Epidermal melanocyte (primary cell): ENCODE data around the gene LIN7B.
A peak's percentile ranks its signal among the peaks of the same experiment; 100 is the strongest.

ENCODE experiments used
- DNase-seq: peaks from one replicate; pipeline ENCODE4 v3.0.0; 2011; ENCODE audit warnings: low spot score; ENCODE audit not compliant: insufficient read length

The LIN7B gene

DNA sequence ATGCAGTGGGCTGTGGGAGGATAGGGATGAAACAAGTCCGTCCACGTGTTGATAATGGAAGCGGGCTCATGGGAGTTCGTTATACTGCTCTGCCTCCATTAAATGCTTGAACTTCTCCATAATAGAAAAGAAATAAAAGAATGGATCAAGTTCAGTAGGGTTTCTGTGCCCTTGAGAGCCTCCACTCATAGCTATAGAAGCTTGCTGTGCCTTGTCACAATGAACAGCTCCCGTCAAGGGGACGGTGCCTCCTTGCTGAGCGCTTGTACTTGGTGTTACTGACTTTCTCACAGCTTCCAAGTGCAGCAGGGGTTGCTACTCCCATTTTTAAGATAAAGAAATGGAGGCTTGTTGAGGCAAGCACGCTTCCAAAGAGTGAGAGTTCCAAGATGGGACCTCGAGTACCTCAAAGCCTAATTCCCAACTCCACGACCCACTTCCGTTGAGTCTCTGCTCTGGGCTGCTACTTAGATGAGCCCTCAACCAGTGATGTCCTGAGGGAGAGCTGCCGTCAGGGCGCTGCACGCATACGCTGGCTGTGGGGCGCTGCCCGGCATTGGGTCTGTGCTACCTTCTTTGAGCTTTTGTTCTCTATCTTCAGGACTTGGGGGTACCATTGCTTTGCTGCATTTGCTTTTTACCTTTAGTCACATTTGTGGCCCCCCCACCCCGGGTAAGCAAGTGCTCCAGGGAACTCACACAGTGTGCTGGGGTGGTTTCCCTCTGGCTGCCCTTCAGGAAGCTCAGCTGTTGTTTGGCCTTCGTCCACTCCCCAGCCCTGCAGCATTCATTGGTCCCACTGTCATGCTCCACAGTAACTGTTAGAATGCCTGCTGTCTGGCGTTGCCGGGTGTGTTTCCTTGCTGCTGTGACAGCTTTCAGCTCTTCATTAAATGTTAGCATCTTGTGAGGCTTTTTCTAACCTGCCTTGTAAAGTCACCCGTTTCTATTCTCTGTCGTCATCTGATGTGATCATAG is 19.4 kb upstream of the LIN7B start:
- DNase-seq, result no peak

- peak; percentile 86 for DNase-seq
These were observed 16.5 kb upstream of the LIN7B start for GRCh38 chr19:49097453-49098288.

- no peak for DNase-seq
These were observed 15.4 kb upstream of the LIN7B start for GRCh38 chr19:49098795-49099194.

DNA sequence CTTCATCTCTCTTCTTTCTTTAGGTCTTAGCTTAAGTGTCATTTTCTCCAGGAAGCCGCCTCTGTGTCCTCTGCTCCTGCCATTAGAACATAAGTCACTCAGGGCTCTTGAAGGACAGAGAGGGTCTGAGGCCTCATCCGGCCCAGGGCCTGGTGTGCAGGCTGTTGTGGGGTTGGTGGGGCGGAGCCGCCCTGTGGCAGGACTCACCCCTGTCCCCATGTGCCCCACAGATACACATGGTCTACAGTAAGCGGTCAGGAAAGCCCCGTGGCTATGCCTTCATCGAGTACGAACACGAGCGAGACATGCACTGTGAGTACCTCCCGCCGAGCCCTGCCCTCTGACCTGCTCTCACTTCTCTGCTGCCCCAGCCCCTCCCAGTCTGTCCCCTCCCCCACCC is 13.0 kb upstream of the LIN7B start:
- DNase-seq, result no peak

DNA sequence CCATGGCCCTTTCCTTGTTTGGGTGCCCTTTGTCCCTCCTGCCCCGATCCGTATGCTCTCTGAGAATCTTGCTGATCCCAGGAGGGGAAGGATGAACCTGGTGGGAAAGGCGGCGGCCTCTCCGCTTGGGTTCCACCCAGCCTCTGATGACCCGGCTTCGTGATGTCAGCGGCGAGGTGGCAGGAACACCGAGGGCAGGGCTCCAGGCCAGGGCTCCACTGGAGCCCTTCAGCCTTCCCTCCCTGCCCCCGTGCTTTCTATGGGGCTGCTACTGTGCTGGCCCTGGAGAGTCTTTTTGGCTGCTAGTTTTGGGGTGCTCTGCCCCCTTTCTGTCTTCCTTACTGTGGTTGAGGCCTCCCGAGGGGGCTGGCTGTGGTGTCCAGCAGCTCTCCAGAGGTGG is 11.9 kb upstream of the LIN7B start:
- no peak for DNase-seq

GRCh38 chr19:49103331-49104085 is 10.7 kb upstream of the LIN7B start:
- DNase-seq, result no peak

GRCh38 chr19:49104229-49104864 is 9.8 kb upstream of the LIN7B start:
- DNase-seq, result no peak

- DNase-seq, result peak; percentile 34
These were observed 7.5 kb upstream of the LIN7B start for GRCh38 chr19:49106648-49107135.

DNA sequence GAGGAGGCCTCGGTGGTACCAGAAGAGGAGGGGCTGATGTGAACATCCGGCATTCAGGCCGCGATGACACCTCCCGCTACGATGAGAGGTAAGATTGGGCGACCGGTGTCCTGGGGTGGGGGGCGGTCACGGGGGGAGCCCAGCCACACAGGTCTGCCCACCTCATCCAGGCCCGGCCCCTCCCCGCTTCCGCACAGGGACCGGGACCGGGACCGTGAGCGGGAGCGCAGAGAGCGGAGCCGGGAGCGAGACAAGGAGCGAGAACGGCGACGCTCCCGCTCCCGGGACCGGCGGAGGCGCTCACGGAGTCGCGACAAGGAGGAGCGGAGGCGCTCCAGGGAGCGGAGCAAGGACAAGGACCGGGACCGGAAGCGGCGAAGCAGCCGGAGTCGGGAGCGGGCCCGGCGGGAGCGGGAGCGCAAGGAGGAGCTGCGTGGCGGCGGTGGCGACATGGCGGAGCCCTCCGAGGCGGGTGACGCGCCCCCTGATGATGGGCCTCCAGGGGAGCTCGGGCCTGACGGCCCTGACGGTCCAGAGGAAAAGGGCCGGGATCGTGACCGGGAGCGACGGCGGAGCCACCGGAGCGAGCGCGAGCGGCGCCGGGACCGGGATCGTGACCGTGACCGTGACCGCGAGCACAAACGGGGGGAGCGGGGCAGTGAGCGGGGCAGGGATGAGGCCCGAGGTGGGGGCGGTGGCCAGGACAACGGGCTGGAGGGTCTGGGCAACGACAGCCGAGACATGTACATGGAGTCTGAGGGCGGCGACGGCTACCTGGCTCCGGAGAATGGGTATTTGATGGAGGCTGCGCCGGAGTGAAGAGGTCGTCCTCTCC is 6.3 kb upstream of the LIN7B start:
- no peak for DNase-seq

GRCh38 chr19:49109051-49109450 is 5.1 kb upstream of the LIN7B start:
- no peak for DNase-seq

GRCh38 chr19:49109569-49110233 is 4.5 kb upstream of the LIN7B start:
- no peak for DNase-seq

- no peak for DNase-seq
These were observed 3.6 kb upstream of the LIN7B start for GRCh38 chr19:49110567-49110966.

GRCh38 chr19:49111218-49111998 is 2.8 kb upstream of the LIN7B start:
- no peak for DNase-seq

DNA sequence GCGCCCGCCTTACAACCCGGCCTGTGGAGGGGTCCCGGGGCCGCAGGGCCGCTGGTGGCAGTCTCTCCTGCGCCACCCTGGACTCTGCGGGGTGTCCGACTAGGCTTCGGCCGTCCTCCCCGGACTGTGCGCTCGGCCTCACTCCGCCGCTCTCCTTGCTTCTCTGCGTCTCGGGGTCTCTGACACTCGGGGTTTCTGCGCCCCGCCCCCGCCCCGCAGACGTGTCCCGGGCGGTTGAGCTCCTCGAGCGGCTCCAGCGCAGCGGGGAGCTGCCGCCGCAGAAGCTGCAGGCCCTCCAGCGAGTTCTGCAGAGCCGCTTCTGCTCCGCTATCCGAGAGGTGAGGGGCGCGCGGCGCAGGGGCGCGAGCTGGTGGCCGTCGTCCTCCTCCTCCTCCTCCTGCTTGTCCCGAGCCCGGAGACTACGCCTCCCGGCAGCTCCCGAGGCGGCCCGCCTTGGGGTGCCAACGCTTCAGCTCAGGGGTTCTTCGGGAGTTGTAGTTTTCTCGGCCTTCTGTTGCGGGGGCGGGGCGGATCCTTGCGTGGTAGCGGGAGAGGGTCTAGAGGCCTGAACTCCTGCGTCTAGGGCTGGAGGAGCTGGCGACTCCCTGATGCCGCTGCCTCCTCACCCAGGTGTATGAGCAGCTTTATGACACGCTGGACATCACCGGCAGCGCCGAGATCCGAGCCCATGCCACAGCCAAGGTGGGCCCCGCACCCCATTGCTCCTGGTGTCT is 627 bp downstream of the LIN7B start:
- peak; percentile 41 for DNase-seq

DNA sequence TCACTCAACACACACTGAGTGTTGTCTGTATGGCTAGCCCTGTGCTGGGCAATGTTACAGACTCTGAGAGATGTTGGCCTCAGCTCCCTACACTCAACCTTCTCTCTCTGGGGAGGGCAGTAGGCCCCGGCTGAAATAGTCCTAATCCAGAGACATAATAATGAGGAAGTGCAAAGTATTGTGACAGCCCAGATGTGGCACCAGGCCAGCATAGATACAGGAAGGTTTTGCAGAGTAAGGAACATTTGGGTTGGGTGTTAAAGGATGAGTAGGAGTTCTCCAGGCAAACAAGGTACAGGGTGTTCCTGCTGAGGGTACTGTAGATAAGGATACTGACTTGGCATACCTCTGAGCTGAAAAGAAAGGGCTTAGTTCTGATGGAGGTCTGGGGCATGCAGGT is 2.4 kb downstream of the LIN7B start:
- no peak for DNase-seq

DNA sequence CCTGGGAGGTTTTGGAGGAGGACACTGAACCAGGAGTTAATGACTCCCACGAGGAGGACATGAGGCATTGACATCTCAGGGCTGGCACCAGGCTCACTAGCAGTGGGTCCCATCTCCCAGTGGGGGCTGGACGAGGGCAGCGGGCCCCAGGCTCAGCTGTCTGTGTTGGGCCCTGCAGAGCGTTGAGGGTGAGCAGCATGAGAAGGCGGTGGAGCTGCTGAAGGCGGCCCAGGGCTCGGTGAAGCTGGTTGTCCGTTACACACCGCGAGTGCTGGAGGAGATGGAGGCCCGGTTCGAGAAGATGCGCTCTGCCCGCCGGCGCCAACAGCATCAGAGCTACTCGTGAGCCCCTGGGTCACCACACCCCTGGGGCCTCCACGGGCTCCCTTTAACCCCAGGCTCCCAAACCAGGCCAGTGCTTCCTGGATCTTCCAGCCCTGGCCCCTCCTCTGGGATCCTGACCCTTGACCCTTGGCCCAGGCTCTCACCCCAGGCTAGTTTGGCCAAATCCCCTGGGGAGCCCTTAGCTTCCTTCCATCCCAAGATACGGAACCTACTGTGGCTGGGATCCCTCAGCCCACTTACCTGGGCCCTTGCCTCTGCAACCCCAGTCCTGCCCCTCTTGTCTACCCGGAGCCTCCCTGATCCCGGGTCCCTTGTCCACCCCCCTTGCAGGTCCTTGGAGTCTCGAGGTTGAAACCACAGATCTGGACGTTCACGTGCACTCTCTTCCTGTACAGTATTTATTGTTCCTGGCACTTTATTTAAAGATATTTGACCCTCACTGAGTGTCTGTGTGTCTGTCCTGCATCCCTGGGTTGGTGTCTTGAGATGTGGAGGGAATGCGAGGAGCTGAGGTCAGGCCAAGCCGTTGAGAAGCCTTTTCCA is 3.8 kb downstream of the LIN7B start:
- no peak for DNase-seq
